ENCODE measurements around the gene TMEM131L.

DNA sequence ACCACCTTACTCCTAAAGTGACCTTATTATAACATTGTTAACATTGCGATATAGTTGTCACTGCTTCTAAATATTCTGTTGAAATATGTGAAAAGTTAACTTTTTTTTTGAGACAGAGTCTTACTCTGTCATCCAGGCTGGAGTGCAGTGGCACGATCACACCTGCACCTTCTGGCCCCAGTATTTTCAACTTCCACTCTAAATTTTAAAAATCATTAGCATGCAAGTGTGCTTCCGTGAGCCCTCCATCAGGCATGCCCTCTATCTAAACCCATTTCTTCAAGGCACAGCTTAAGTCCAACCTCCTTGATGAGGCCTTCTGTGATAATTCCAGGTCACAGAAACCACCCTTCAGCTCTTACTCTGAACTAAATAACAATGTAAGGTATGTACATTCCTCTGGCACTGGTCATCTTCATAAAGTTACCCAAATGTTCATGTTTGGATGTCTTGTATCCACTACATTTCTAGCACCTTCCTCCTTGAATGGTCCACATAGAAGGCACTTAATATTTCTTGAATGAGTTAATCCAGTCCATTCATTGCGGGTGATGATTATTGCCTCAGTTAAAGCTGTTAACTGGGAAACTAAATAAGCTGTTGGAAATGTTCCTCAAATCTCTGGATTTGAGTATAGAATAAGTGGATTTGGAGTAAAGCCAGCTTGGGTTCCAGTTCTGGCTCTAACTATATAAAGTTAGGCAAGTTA, 38.6 kb upstream of the TMEM131L start:
- TF ChIP-seq, protein P1, sequence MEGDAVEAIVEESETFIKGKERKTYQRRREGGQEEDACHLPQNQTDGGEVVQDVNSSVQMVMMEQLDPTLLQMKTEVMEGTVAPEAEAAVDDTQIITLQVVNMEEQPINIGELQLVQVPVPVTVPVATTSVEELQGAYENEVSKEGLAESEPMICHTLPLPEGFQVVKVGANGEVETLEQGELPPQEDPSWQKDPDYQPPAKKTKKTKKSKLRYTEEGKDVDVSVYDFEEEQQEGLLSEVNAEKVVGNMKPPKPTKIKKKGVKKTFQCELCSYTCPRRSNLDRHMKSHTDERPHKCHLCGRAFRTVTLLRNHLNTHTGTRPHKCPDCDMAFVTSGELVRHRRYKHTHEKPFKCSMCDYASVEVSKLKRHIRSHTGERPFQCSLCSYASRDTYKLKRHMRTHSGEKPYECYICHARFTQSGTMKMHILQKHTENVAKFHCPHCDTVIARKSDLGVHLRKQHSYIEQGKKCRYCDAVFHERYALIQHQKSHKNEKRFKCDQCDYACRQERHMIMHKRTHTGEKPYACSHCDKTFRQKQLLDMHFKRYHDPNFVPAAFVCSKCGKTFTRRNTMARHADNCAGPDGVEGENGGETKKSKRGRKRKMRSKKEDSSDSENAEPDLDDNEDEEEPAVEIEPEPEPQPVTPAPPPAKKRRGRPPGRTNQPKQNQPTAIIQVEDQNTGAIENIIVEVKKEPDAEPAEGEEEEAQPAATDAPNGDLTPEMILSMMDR (conservative IDR thresholded peaks at IDR 0.05; ENCODE audit: low read length), result no peak
- no peak for TF ChIP-seq EZH2phosphoT487 (IDR thresholded peaks at IDR 0.05; ENCODE audit: borderline replicate concordance)
